HepG2 (cell line): ENCODE results near the gene OR1N2. TPM values are rescaled to one million over a fixed set of nuclear protein-coding genes. Genes with fewer than 3 reads are reported as not detected.

Experiments
- ATAC-seq: fragments of 200-7000 bp; cut with Tn5 transposase; 3 replicates; pipeline ENCODE4 v1.9.1; 2020; ENCODE audit warnings: mild to moderate bottlenecking, moderate library complexity
- BruUV-seq: library from RNA; stranded (reverse); fragments of 400-500 nt; replicated peaks from 2 replicates; lab custom pipeline; 2021; lab: Mats Ljungman, UMichigan
- CTCF ChIA-PET: fragments of 300-600 bp; formaldehyde crosslinking; extraction: SDS; loops from one replicate; lab custom pipeline; 2021; ENCODE audit warnings: low total read pairs, inconsistent platforms, low intra/inter-chr PET ratio; lab: Yijun Ruan, JAX
- POLR2A ChIA-PET: fragments of 350-600 bp; sonication (Branson Sonifier 250); formaldehyde crosslinking; loops from one replicate; lab custom pipeline; 2020; ENCODE audit warnings: antibody characterized with exemption, inconsistent platforms; lab: Yijun Ruan, JAX
- DNase-seq: peaks from one replicate; pipeline ENCODE4 v3.0.0-alpha.2; 2015; ENCODE audit warnings: low spot score
- FAIRE-seq: peaks from 3 replicates; lab custom pipeline; 2011; peaks lifted over from hg19 to GRCh38; lab: Jason Lieb, UNC
- H2AFZ ChIP-seq: one replicate; pipeline ENCODE4 v1.6.1; 2011; ENCODE audit warnings: low read length, inconsistent platforms
- H3K27ac ChIP-seq: fragments of 300-600 bp; 3 replicates; pipeline ENCODE4 v1.8.0; 2011; ENCODE audit warnings: mixed run types, mild to moderate bottlenecking, mixed read lengths, low read length, inconsistent platforms; ENCODE audit not compliant: insufficient read depth; ENCODE audit errors: extremely low read length
- H3K27me3 ChIP-seq, 2 experiments: fragments of 200-600 bp in 1 of 2; 2 replicates in 1 of 2; 3 replicates in 1 of 2; pipeline versions ENCODE4 v1.6.0 to v1.8.0; 2011; ENCODE audit warnings: low read length in 2 of 2, mild to moderate bottlenecking in 2 of 2, moderate library complexity in 2 of 2, inconsistent platforms in 1 of 2; ENCODE audit not compliant: insufficient read depth in 2 of 2, control insufficient read depth in 1 of 2
- H3K36me3 ChIP-seq, 2 experiments: fragments of 200-600 bp in 1 of 2; replicated peaks in 1 of 2; 2 replicates in 1 of 2; 3 replicates in 1 of 2; pipeline versions ENCODE4 v1.5.1 to v1.8.0; 2011; ENCODE audit warnings: low read length in 2 of 2, inconsistent platforms in 1 of 2; ENCODE audit not compliant: insufficient read depth in 2 of 2, control insufficient read depth in 1 of 2
- H3K4me1 ChIP-seq: 2 replicates; pipeline ENCODE4 v1.5.1; 2012; ENCODE audit warnings: low read length, inconsistent platforms; ENCODE audit not compliant: insufficient read depth
- H3K4me2 ChIP-seq: 2 replicates; pipeline ENCODE4 v1.6.0; 2011; ENCODE audit warnings: low read depth, low read length, inconsistent platforms
- H3K4me3 ChIP-seq, 3 experiments: fragments of 200-600 bp in 1 of 3; sonication (generic), shearing (Covaris generic) in 1 of 3; replicated peaks in 1 of 3; 2 replicates each; pipeline ENCODE4 v1.5.1; 2011 to 2016; ENCODE audit warnings: low read length in 3 of 3, inconsistent platforms in 2 of 3, low read depth in 2 of 3, mild to moderate bottlenecking in 2 of 3, control low read depth in 1 of 3, mixed read lengths in 1 of 3; ENCODE audit not compliant: insufficient read depth in 1 of 3
- H3K79me2 ChIP-seq: one replicate; pipeline ENCODE4 v1.6.1; 2011; ENCODE audit warnings: low read length, inconsistent platforms; ENCODE audit not compliant: insufficient read depth
- H3K9ac ChIP-seq: 2 replicates; pipeline ENCODE4 v1.6.0; 2011; ENCODE audit warnings: mild to moderate bottlenecking, low read depth, low read length, inconsistent platforms; ENCODE audit not compliant: insufficient read depth
- H3K9me3 ChIP-seq: 2 replicates; pipeline ENCODE4 v1.5.1; 2012; ENCODE audit warnings: mild to moderate bottlenecking, low read length
- H4K20me1 ChIP-seq: 2 replicates; pipeline ENCODE4 v1.6.0; 2011; ENCODE audit warnings: inconsistent platforms, mild to moderate bottlenecking, low read length, moderate library complexity; ENCODE audit not compliant: insufficient read depth
- DPF2 ChIP-seq: sonication (generic); formaldehyde crosslinking; IDR thresholded peaks from 2 replicates; pipeline ENCODE4 v1.4.0; 2020; ENCODE audit warnings: mild to moderate bottlenecking, low read depth, missing genetic modification reagents, borderline replicate concordance
- HOXA3 ChIP-seq: sonication (generic); formaldehyde crosslinking; IDR thresholded peaks from 2 replicates; pipeline ENCODE4 v1.5.0; 2020; ENCODE audit warnings: missing genetic modification reagents
- MIER3 ChIP-seq: IDR thresholded peaks from 2 replicates; pipeline ENCODE4 v1.6.1; 2016; ENCODE audit warnings: missing compliant biosample characterization, borderline replicate concordance
- MIXL1 ChIP-seq: IDR thresholded peaks from 2 replicates; pipeline ENCODE4 v1.6.1; 2016
- MXD1 ChIP-seq: sonication (generic); formaldehyde crosslinking; IDR thresholded peaks from 2 replicates; pipeline ENCODE4 v1.4.0; 2020; ENCODE audit warnings: mild to moderate bottlenecking, missing genetic modification reagents
- NPAS2 ChIP-seq: sonication (generic); formaldehyde crosslinking; IDR thresholded peaks from 2 replicates; pipeline ENCODE4 v1.8.0; 2022; ENCODE audit warnings: mild to moderate bottlenecking, missing genetic modification reagents, borderline replicate concordance
- PPARG ChIP-seq: conservative IDR thresholded peaks from 2 replicates; pipeline ENCODE4 v1.6.1; 2016; ENCODE audit warnings: missing biosample characterization, missing genetic modification reagents
- ZKSCAN5 ChIP-seq: sonication (generic); formaldehyde crosslinking; IDR thresholded peaks from 2 replicates; pipeline ENCODE4 v1.5.1; 2020; ENCODE audit warnings: mild to moderate bottlenecking, missing genetic modification reagents
- ZNF282 ChIP-seq: fragments of 450-650 bp; IDR thresholded peaks from 2 replicates; pipeline ENCODE4 v1.6.1; 2018; ENCODE audit not compliant: partially characterized antibody
- ZNF343 ChIP-seq: sonication (generic); formaldehyde crosslinking; IDR thresholded peaks from 2 replicates; pipeline ENCODE4 v1.4.0; 2020; ENCODE audit warnings: mild to moderate bottlenecking, missing genetic modification reagents
- ZNF768 ChIP-seq: sonication (generic); formaldehyde crosslinking; IDR thresholded peaks from 2 replicates; pipeline ENCODE4 v1.4.0; 2020; ENCODE audit warnings: missing genetic modification reagents
- ZNF841 ChIP-seq: sonication (generic); formaldehyde crosslinking; IDR thresholded peaks from 2 replicates; pipeline ENCODE4 v1.8.1; 2023; ENCODE audit warnings: missing genetic modification reagents, borderline replicate concordance
- WGBS: methylation state at CpG from one replicate; pipeline ENCODE4 v1.1.6; 2017; ENCODE audit warnings: low lambda C conversion rate; 5-methylcytosine and 5-hydroxymethylcytosine counted together
- in situ Hi-C: cut with HindIII; loops from 2 replicates; pipeline ENCODE4 v1.10.0; 2017; ENCODE audit warnings: low pct_unique_long_range_greater_than_20kb; ENCODE audit not compliant: extremely low pct_ligation_motif_present
- intact Hi-C: fragments of 100-400 bp; cut with micrococcal nuclease; formaldehyde crosslinking; loops from one replicate; pipeline ENCODE4 v1.10.0; 2022; ENCODE audit not compliant: unreplicated experiment
- polyA plus RNA-seq, 8 experiments: library from polyadenylated mRNA; depleted of rRNA in 3 of 8; stranded (reverse) in 7 of 8; unstranded in 1 of 8; fragments of >200 nt; fragmentation: Illumina TruSeq in 4 of 8; extraction: Trizol in 4 of 8; gene quantifications; 2 replicates each; pipeline versions ENCODE4 v1.2.1 to v1.2.3, GENCODE V29; 2011 to 2016; ENCODE audit warnings: low read depth in 4 of 8, missing spikeins in 1 of 8, mixed read lengths in 1 of 8; ENCODE audit not compliant: insufficient read depth in 1 of 8
- total RNA-seq, 5 experiments: library from RNA; depleted of rRNA; stranded (reverse); fragments of >200 nt; fragmentation: Illumina TruSeq; extraction: Trizol; gene quantifications; 2 replicates each; pipeline ENCODE4 v1.2.3, GENCODE V29; 2016; ENCODE audit warnings: low read depth in 1 of 5
- TF ChIP-seq, protein P1 (sequence below): sonication (generic); formaldehyde crosslinking; IDR thresholded peaks from 2 replicates; pipeline ENCODE4 v1.4.0; 2020; ENCODE audit warnings: missing genetic modification reagents
- TF ChIP-seq, protein P2 (sequence below): sonication (generic); formaldehyde crosslinking; IDR thresholded peaks from 2 replicates; pipeline ENCODE4 v1.8.1; 2022; ENCODE audit warnings: low read depth, mild to moderate bottlenecking, missing genetic modification reagents
- TF ChIP-seq, protein P3 (sequence below): IDR thresholded peaks from 2 replicates; pipeline ENCODE4 v1.6.1; 2012; ENCODE audit warnings: inconsistent platforms

The OR1N2 gene
- total and polyA plus RNA-seq, 2 of the 13 experiments (the other 11 are each of a cell fraction or from before 2014, with no cell fraction given), result not detected

GRCh38 chr9:122518226-122518625 is 34.7 kb upstream of the OR1N2 start:
- Histone ChIP-seq H3K79me2 (no peaks in the 10 kb centered on the region), H4K20me1 (no peaks in the 10 kb centered on the region), H3K36me3 (no peaks in the 10 kb centered on the region), H3K4me3 (no peak overlapping the region), H2AFZ (no peak overlapping the region), H3K4me1 (no peaks in the 10 kb centered on the region), H3K27me3 (no peaks in the 10 kb centered on the region; a peak in 1 of 5 replicates), H3K9me3 (no peaks in the 10 kb centered on the region), H3K4me2 (no peak overlapping the region), H3K9ac (no peak overlapping the region), H3K27ac (no peak overlapping the region)
- CTCF ChIA-PET, result no interaction called here
- no TSS peak for BruUV-seq
- DNase-seq (no peak), FAIRE-seq (no peak), ATAC-seq (no peak)
- intact Hi-C loops, result no loop called here
- POLR2A ChIA-PET, result no interaction called here
- WGBS, result 6% methylated on average over 2 of the region's 2 CpGs
- in situ Hi-C loops, result no loop called here
- TF ChIP-seq, protein P1, sequence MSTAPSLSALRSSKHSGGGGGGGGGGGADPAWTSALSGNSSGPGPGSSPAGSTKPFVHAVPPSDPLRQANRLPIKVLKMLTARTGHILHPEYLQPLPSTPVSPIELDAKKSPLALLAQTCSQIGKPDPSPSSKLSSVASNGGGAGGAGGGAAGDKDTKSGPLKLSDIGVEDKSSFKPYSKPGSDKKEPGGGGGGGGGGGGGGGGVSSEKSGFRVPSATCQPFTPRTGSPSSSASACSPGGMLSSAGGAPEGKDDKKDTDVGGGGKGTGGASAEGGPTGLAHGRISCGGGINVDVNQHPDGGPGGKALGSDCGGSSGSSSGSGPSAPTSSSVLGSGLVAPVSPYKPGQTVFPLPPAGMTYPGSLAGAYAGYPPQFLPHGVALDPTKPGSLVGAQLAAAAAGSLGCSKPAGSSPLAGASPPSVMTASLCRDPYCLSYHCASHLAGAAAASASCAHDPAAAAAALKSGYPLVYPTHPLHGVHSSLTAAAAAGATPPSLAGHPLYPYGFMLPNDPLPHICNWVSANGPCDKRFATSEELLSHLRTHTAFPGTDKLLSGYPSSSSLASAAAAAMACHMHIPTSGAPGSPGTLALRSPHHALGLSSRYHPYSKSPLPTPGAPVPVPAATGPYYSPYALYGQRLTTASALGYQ (CRISPR knock-in tag), result no peak
- TF ChIP-seq MXD1 (CRISPR knock-in tag) (no peak), ZNF282 (no peak), PPARG (no peak), DPF2 (CRISPR knock-in tag) (no peak), MIER3 (CRISPR knock-in tag) (no peak), ZKSCAN5 (no peak), ZNF841 (no peak), NPAS2 (CRISPR knock-in tag) (no peak), HOXA3 (CRISPR knock-in tag) (no peak), ZNF343 (CRISPR knock-in tag) (no peak), ZNF768 (no peak), MIXL1 (CRISPR knock-in tag) (no peak)
- TF ChIP-seq, protein P2, sequence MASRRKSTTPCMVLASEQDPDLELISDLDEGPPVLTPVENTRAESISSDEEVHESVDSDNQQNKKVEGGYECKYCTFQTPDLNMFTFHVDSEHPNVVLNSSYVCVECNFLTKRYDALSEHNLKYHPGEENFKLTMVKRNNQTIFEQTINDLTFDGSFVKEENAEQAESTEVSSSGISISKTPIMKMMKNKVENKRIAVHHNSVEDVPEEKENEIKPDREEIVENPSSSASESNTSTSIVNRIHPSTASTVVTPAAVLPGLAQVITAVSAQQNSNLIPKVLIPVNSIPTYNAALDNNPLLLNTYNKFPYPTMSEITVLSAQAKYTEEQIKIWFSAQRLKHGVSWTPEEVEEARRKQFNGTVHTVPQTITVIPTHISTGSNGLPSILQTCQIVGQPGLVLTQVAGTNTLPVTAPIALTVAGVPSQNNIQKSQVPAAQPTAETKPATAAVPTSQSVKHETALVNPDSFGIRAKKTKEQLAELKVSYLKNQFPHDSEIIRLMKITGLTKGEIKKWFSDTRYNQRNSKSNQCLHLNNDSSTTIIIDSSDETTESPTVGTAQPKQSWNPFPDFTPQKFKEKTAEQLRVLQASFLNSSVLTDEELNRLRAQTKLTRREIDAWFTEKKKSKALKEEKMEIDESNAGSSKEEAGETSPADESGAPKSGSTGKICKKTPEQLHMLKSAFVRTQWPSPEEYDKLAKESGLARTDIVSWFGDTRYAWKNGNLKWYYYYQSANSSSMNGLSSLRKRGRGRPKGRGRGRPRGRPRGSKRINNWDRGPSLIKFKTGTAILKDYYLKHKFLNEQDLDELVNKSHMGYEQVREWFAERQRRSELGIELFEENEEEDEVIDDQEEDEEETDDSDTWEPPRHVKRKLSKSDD (CRISPR knock-in tag), result no peak
- TF ChIP-seq, protein P3, sequence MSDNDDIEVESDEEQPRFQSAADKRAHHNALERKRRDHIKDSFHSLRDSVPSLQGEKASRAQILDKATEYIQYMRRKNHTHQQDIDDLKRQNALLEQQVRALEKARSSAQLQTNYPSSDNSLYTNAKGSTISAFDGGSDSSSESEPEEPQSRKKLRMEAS, result no peak
